ENCODE measurements around the gene TGFBRAP1. TPM values are rescaled to one million over a fixed set of nuclear protein-coding genes. Genes with fewer than 3 reads are reported as not detected.

The TGFBRAP1 gene
- total RNA-seq, 1 experiment from 2014 or later = 16.7 TPM

DNA sequence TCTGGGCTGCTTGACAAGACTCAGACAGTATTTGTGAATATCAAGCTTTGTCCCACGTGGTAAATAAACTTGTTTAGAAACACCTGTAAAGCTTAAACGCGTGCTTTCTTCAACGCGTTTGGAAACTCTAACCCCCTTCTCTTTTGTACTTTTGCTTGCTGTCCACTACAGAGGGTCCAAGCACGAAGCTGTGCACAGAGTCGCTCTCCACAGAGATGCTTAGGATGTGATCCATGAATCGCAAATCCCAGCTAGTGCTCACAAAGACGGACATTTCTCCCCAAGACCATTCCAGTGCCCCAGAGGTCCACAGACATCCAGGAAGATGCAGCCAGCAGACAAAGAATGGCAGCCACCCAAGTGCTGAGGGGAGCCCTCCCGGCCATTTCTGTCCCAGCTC, 88.1 kb downstream of the TGFBRAP1 start, which contains the start of gene GPR45:
GPR45 (plus strand) TSS at position 301 of the 400 bp plus-strand sequence. CDS start 116 bp downstream, outside the sequence.
- Histone ChIP-seq H3K9me2 (ENCODE audit: insufficient read depth) (no peaks in the 10 kb centered on the region), H4K20me1 (ENCODE audit: insufficient read depth) (no peaks in the 10 kb centered on the region), H3K4me2 (no peak within 1 kb of the TSS), H3K79me2 (ENCODE audit: low read depth) (no peaks in the 10 kb centered on the region), H3F3A (ENCODE audit: insufficient read depth, low read depth) (no peaks in the 10 kb centered on the region), H3K27ac (no peak within 1 kb of the TSS), H3K4me1 (replicated peaks; ENCODE audit: insufficient read depth) (no peaks in the 10 kb centered on the region), H3K4me3 (no peak within 1 kb of the TSS), H2AFZ (no peak within 1 kb of the TSS), H3K36me3 (ENCODE audit: low read depth) (no peaks in the 10 kb centered on the region), H3K27me3 (ENCODE audit: insufficient read depth, low read depth) (0 out of 2 replicates have a peak, but pooled peaks cover 6% of the 10 kb centered on the region), H3K9me3 (ENCODE audit: insufficient read depth, low read depth) (no peaks in the 10 kb centered on the region)
- ChIA-PET POLR2A (ENCODE audit: unreplicated experiment) (no interaction called here), CTCF (no interaction called here)
- no peak for TF ChIP-seq EZH2 (IDR thresholded peaks at IDR 0.05; ENCODE audit: low read depth)
- no peak for DNase-seq
- intact Hi-C loops (cut with micrococcal nuclease; ENCODE audit: unreplicated experiment) = no loop called here
- no TSS peak for BruUV-seq (replicated peaks)

- H3K27me3 ChIP-seq (ENCODE audit: insufficient read depth, low read depth) = 0 out of 2 replicates have a peak, but pooled peaks cover 6% of the 10 kb centered on the region
- ChIA-PET CTCF (no interaction called here), POLR2A (ENCODE audit: unreplicated experiment) (no interaction called here)
- H3K79me2 ChIP-seq (ENCODE audit: low read depth) = no peaks in the 10 kb centered on the region
- BruUV-seq (replicated peaks) = no TSS peak
- no peaks in the 10 kb centered on the region for H4K20me1 ChIP-seq (ENCODE audit: insufficient read depth)
- intact Hi-C loops (cut with micrococcal nuclease; ENCODE audit: unreplicated experiment) = loop anchor here (10.0 kb wide), 1 partner anchor 65 kb away; no protein-coding TSS in a partner anchor
- no peak overlapping the region for H3K27ac ChIP-seq
- no peaks in the 10 kb centered on the region for H3K9me2 ChIP-seq (ENCODE audit: insufficient read depth)
- no peaks in the 10 kb centered on the region for H3K36me3 ChIP-seq (ENCODE audit: low read depth)
- H3K9me3 ChIP-seq (ENCODE audit: insufficient read depth, low read depth) = no peaks in the 10 kb centered on the region
- no peak for TF ChIP-seq EZH2 (IDR thresholded peaks at IDR 0.05; ENCODE audit: low read depth)
- no peak for TF ChIP-seq CTCF (conservative IDR thresholded peaks at IDR 0.05)
- no peak for DNase-seq
- no peak overlapping the region for H2AFZ ChIP-seq
- peaks cover 6% of the 10 kb centered on the region; the same call in 1 of the 2 replicates for H3K4me1 ChIP-seq (replicated peaks; ENCODE audit: insufficient read depth)
- H3K4me3 ChIP-seq = no peak overlapping the region
- H3K4me2 ChIP-seq = no peak overlapping the region
- no peaks in the 10 kb centered on the region for H3F3A ChIP-seq (ENCODE audit: insufficient read depth, low read depth)
Measured at GRCh38 chr2:105239924-105240323, 89.6 kb downstream of the TGFBRAP1 start.

GRCh38 chr2:105238664-105239240, 90.8 kb downstream of the TGFBRAP1 start:
- no peak overlapping the region for H3K4me2 ChIP-seq
- no peaks in the 10 kb centered on the region for H3K27me3 ChIP-seq (ENCODE audit: insufficient read depth, low read depth)
- H3K9me3 ChIP-seq (ENCODE audit: insufficient read depth, low read depth) = no peaks in the 10 kb centered on the region
- POLR2A ChIA-PET (ENCODE audit: unreplicated experiment) = no interaction called here
- H2AFZ ChIP-seq = no peak overlapping the region
- DNase-seq = no peak
- H3K4me3 ChIP-seq = no peak overlapping the region
- no peaks in the 10 kb centered on the region for H3F3A ChIP-seq (ENCODE audit: insufficient read depth, low read depth)
- no peaks in the 10 kb centered on the region for H3K9me2 ChIP-seq (ENCODE audit: insufficient read depth)
- H3K36me3 ChIP-seq (ENCODE audit: low read depth) = no peaks in the 10 kb centered on the region
- CTCF ChIA-PET = interaction anchor here (0.6 to 0.7 kb wide), 3 partner anchors 125 to 318 kb away, joined by 5 to 12 read pairs (median 8); partner anchors contain the start of gene MRPS9
- no peaks in the 10 kb centered on the region for H3K79me2 ChIP-seq (ENCODE audit: low read depth)
- H3K4me1 ChIP-seq (replicated peaks; ENCODE audit: insufficient read depth) = peaks cover 6% of the 10 kb centered on the region; the same call in 1 of the 2 replicates
- H3K27ac ChIP-seq = no peak overlapping the region
- intact Hi-C loops (cut with micrococcal nuclease; ENCODE audit: unreplicated experiment) = loop anchor here (10.0 kb wide), 1 partner anchor 64 kb away; no protein-coding TSS in a partner anchor
- H4K20me1 ChIP-seq (ENCODE audit: insufficient read depth) = no peaks in the 10 kb centered on the region
- no peak for TF ChIP-seq CTCF (conservative IDR thresholded peaks at IDR 0.05)
- no peak for TF ChIP-seq EZH2 (IDR thresholded peaks at IDR 0.05; ENCODE audit: low read depth)
- no TSS peak for BruUV-seq (replicated peaks)

Measured in PC-9 (cell line).